ENCODE measurements around the gene DMPK. TPM values are rescaled to one million over a fixed set of nuclear protein-coding genes. Genes with fewer than 3 reads are reported as not detected.

The DMPK gene
- total RNA-seq, 1 experiment from 2014 or later: 119 TPM

- CTCF ChIA-PET: interaction anchor here (0.6 to 0.7 kb wide), 2 partner anchors 156 to 316 kb away, joined by 3 to 4 read pairs; no protein-coding TSS in a partner anchor
- peak overlapping the region in 1 of 2 experiments; percentile 33; a peak in 1 of 4 replicates for H3K4me3 ChIP-seq (ENCODE audit: low read depth in 2 of 2, low read length in 2 of 2)
- no peak for TF ChIP-seq CTCF (IDR thresholded peaks at IDR 0.05)
- TF ChIP-seq POLR2AphosphoS5 (IDR thresholded peaks at IDR 0.05; ENCODE audit: low read depth, low read length): no peak
- TF ChIP-seq REST (IDR thresholded peaks at IDR 0.05; ENCODE audit: insufficient read depth in 1 of 2, low read depth in 2 of 2, low read length in 1 of 2): no peak
- no peak for TF ChIP-seq TCF7L2 (IDR thresholded peaks at IDR 0.05; ENCODE audit: low read depth, low read length)
- TF ChIP-seq SIN3A (IDR thresholded peaks at IDR 0.05; ENCODE audit: borderline replicate concordance, insufficient read depth, low read depth, low read length): no peak
Observed at GRCh38 chr19:45793178-45793564, 10.9 kb upstream of the DMPK start.

GRCh38 chr19:45792470-45793177, 10.3 kb upstream of the DMPK start, which contains the start of gene DMWD:
DMWD (minus strand) TSS chr19:45792845; CDS start chr19:45792756, 89 bp downstream.
- intact Hi-C loops (cut with micrococcal nuclease; ENCODE audit: unreplicated experiment) (no loop called here), in situ Hi-C loops (cut with HindIII; ENCODE audit: low pct_unique_long_range_greater_than_20kb, low sequenced_read_pairs) (no loop called here)
- H3K9me3 ChIP-seq (ENCODE audit: control insufficient read depth, insufficient read depth, low read depth, low read length): no peaks in the 10 kb centered on the region
- no peaks in the 10 kb centered on the region for H3K27me3 ChIP-seq (ENCODE audit: control insufficient read depth, insufficient read depth, low read length)
- ATAC-seq: peak; percentile 98
- peak; percentile 75 for DNase-seq (ENCODE audit: low read depth, low spot score)
- no TSS peak for BruUV-seq (replicated peaks)
- TF ChIP-seq POLR2AphosphoS5 (IDR thresholded peaks at IDR 0.05; ENCODE audit: low read depth, low read length): peak; percentile 45; the same call in 1 of the 2 replicates
- TF ChIP-seq SIN3A (IDR thresholded peaks at IDR 0.05; ENCODE audit: borderline replicate concordance, insufficient read depth, low read depth, low read length): no peak
- no peak for TF ChIP-seq TCF7L2 (IDR thresholded peaks at IDR 0.05; ENCODE audit: low read depth, low read length)
- TF ChIP-seq REST (IDR thresholded peaks at IDR 0.05; ENCODE audit: insufficient read depth in 1 of 2, low read depth in 2 of 2, low read length in 1 of 2): no peak
- CTCF ChIA-PET: interaction anchor here (0.6 to 0.7 kb wide), 2 partner anchors 156 to 316 kb away, joined by 3 to 4 read pairs; no protein-coding TSS in a partner anchor
- H3K36me3 ChIP-seq (ENCODE audit: control insufficient read depth, insufficient read depth, low read length): peaks cover 5% of the 10 kb centered on the region
- no peaks in the 10 kb centered on the region for H3K4me1 ChIP-seq (ENCODE audit: control insufficient read depth, insufficient read depth, low read length)
- peak within 1 kb of the TSS; percentile 87 for H3K27ac ChIP-seq (ENCODE audit: low read length)
- POLR2A ChIA-PET: interaction anchor here (0.7 to 1.0 kb wide), 3 partner anchors 10 to 476 kb away, joined by 5 to 6 read pairs (median 5); no protein-coding TSS in a partner anchor
- H3K4me3 ChIP-seq (ENCODE audit: low read depth in 2 of 2, low read length in 2 of 2): peak within 1 kb of the TSS; percentile 73 to 91

More at GRCh38 chr19:45793178-45793564, 10.9 kb upstream of the DMPK start:
- DNase-seq (ENCODE audit: low read depth, low spot score): no peak
- no TSS peak for BruUV-seq (replicated peaks)
- H3K27ac ChIP-seq (ENCODE audit: low read length): no peak overlapping the region
- POLR2A ChIA-PET: interaction anchor here (0.7 to 1.0 kb wide), 3 partner anchors 10 to 476 kb away, joined by 5 to 6 read pairs (median 5); no protein-coding TSS in a partner anchor
- intact Hi-C loops (cut with micrococcal nuclease; ENCODE audit: unreplicated experiment): no loop called here
- H3K27me3 ChIP-seq (ENCODE audit: control insufficient read depth, insufficient read depth, low read length): no peaks in the 10 kb centered on the region
- in situ Hi-C loops (cut with HindIII; ENCODE audit: low pct_unique_long_range_greater_than_20kb, low sequenced_read_pairs): no loop called here
- no peaks in the 10 kb centered on the region for H3K9me3 ChIP-seq (ENCODE audit: control insufficient read depth, insufficient read depth, low read depth, low read length)
- H3K4me1 ChIP-seq (ENCODE audit: control insufficient read depth, insufficient read depth, low read length): no peaks in the 10 kb centered on the region
- no peak; the same call in 1 of the 2 replicates for ATAC-seq
- peaks cover 5% of the 10 kb centered on the region for H3K36me3 ChIP-seq (ENCODE audit: control insufficient read depth, insufficient read depth, low read length)
